GM12864 (cell line): ENCODE measurements around the gene LEP.

Experiments
- DNase-seq: peaks from one replicate; pipeline ENCODE4 v3.0.0-alpha.2; 2011; ENCODE audit warnings: low read depth
- H3K4me3 ChIP-seq: 2 replicates; pipeline ENCODE4 v1.5.1; 2011; ENCODE audit warnings: mild to moderate bottlenecking, low read depth, low read length, control low read depth
- CTCF ChIP-seq: IDR thresholded peaks from 2 replicates; pipeline ENCODE4 v1.5.1; 2011; ENCODE audit warnings: low read depth, mild to moderate bottlenecking, moderate library complexity, low read length, control low read depth, inconsistent platforms; ENCODE audit errors: missing control alignments

The LEP gene

GRCh38 chr7:128211626-128212025 lies 29.5 kb upstream of the LEP start:
- no peak for DNase-seq
- TF ChIP-seq CTCF, result no peak
- H3K4me3 ChIP-seq, result no peak overlapping the region

GRCh38 chr7:128214463-128214862 lies 26.6 kb upstream of the LEP start:
- TF ChIP-seq CTCF, result no peak
- no peak for DNase-seq
- H3K4me3 ChIP-seq, result no peak overlapping the region

- DNase-seq, result no peak
- H3K4me3 ChIP-seq, result no peak overlapping the region
- no peak for TF ChIP-seq CTCF
These were observed 25.8 kb upstream of the LEP start for GRCh38 chr7:128215281-128215680.

- H3K4me3 ChIP-seq, result no peak overlapping the region
- no peak for TF ChIP-seq CTCF
- no peak for DNase-seq
These were observed 25.3 kb upstream of the LEP start for GRCh38 chr7:128215739-128216138.

GRCh38 chr7:128217030-128217805 lies 23.9 kb upstream of the LEP start:
- no peak for TF ChIP-seq CTCF
- DNase-seq, result no peak

GRCh38 chr7:128217967-128218652 lies 23.0 kb upstream of the LEP start:
- no peak for DNase-seq
- peak; percentile 13 for TF ChIP-seq CTCF
- no peak overlapping the region for H3K4me3 ChIP-seq

More at GRCh38 chr7:128217030-128217805, 23.9 kb upstream of the LEP start:
- H3K4me3 ChIP-seq, result no peak overlapping the region

- no peak overlapping the region for H3K4me3 ChIP-seq
- DNase-seq, result no peak
- no peak for TF ChIP-seq CTCF
These were observed 21.4 kb upstream of the LEP start for GRCh38 chr7:128219636-128220035.
